GM21390 (cell line): ENCODE results near the gene CDC42EP1.
"Not testable (repeated sequence)": the region's sequence is repeated elsewhere in the genome, so short reads cannot be mapped to it uniquely, and the experiment has no call there.

Source experiments
- ATAC-seq: cut with Tn5 transposase; IDR thresholded peaks from one replicate; pipeline ENCODE4 v1.9.1; 2021; ENCODE audit not compliant: unreplicated experiment

Gene CDC42EP1

GRCh38 chr22:37533995-37534394, 26.3 kb upstream of the CDC42EP1 start:
- no peak for ATAC-seq

GRCh38 chr22:37534445-37534844, 25.8 kb upstream of the CDC42EP1 start:
- ATAC-seq = no peak

- ATAC-seq = no peak
These were observed 25.1 kb upstream of the CDC42EP1 start for GRCh38 chr22:37535159-37535558.

- ATAC-seq = peak; percentile 70
These were observed 21.5 kb upstream of the CDC42EP1 start for GRCh38 chr22:37538590-37539357.

GRCh38 chr22:37539790-37540189, 20.5 kb upstream of the CDC42EP1 start:
- not testable (repeated sequence) for ATAC-seq

- ATAC-seq = not testable (repeated sequence)
These were observed 17.9 kb upstream of the CDC42EP1 start for GRCh38 chr22:37542416-37542815.

- no peak for ATAC-seq
These were observed 17.3 kb upstream of the CDC42EP1 start for GRCh38 chr22:37542959-37543358.

GRCh38 chr22:37544955-37545702, 15.2 kb upstream of the CDC42EP1 start:
- no peak for ATAC-seq

GRCh38 chr22:37545703-37546436, 14.4 kb upstream of the CDC42EP1 start:
- no peak for ATAC-seq

- no peak for ATAC-seq
These were observed 13.6 kb upstream of the CDC42EP1 start for GRCh38 chr22:37546437-37547250.

GRCh38 chr22:37547251-37547741, 13.0 kb upstream of the CDC42EP1 start:
- no peak for ATAC-seq

GRCh38 chr22:37549704-37550059, 10.6 kb upstream of the CDC42EP1 start:
- ATAC-seq = no peak

GRCh38 chr22:37550921-37551320, 9.4 kb upstream of the CDC42EP1 start:
- ATAC-seq = not testable (repeated sequence)

- no peak for ATAC-seq
These were observed 8.3 kb upstream of the CDC42EP1 start for GRCh38 chr22:37551981-37552380.

GRCh38 chr22:37552524-37553163, 7.6 kb upstream of the CDC42EP1 start:
- no peak for ATAC-seq

GRCh38 chr22:37553725-37554124, 6.6 kb upstream of the CDC42EP1 start:
- no peak for ATAC-seq

GRCh38 chr22:37555029-37555428, 5.3 kb upstream of the CDC42EP1 start:
- ATAC-seq = no peak

- no peak for ATAC-seq
These were observed 3.6 kb upstream of the CDC42EP1 start for GRCh38 chr22:37556710-37557109.

GRCh38 chr22:37557321-37558001, 2.8 kb upstream of the CDC42EP1 start:
- no peak for ATAC-seq

GRCh38 chr22:37558815-37559214, 1.5 kb upstream of the CDC42EP1 start:
- no peak for ATAC-seq
